DND-41 (cell line): ENCODE measurements around the gene RORC.

Experiments used
- ATAC-seq: fragments of 200-7000 bp; cut with Tn5 transposase; 3 replicates; pipeline ENCODE4 v1.9.1; 2021; ENCODE audit warnings: low read depth; ENCODE audit not compliant: insufficient read depth
- DNase-seq: peaks from one replicate; pipeline ENCODE4 v3.0.0-alpha.2; 2020
- H2AFZ ChIP-seq: 2 replicates; pipeline ENCODE4 v1.6.0; 2012; ENCODE audit warnings: low read depth, low read length
- H3K27ac ChIP-seq: 2 replicates; pipeline ENCODE4 v1.5.1; 2012; ENCODE audit warnings: low read length, inconsistent platforms
- H3K27me3 ChIP-seq: fragments of 200-600 bp; sonication (generic); 2 replicates; pipeline ENCODE4 v1.6.0; 2012; ENCODE audit warnings: low read length, mild to moderate bottlenecking, inconsistent platforms; ENCODE audit not compliant: insufficient read depth, poor library complexity
- H3K36me3 ChIP-seq: 2 replicates; pipeline ENCODE4 v1.5.1; 2012; ENCODE audit warnings: low read length, inconsistent platforms; ENCODE audit not compliant: insufficient read depth
- H3K4me1 ChIP-seq: 2 replicates; pipeline ENCODE4 v1.5.1; 2012; ENCODE audit warnings: mild to moderate bottlenecking, low read length; ENCODE audit not compliant: insufficient read depth
- H3K4me2 ChIP-seq: 2 replicates; pipeline ENCODE4 v1.6.0; 2012; ENCODE audit warnings: mild to moderate bottlenecking, moderate library complexity, low read length, inconsistent platforms; ENCODE audit not compliant: insufficient read depth
- H3K4me3 ChIP-seq, 2 experiments: fragments of 200-600 bp in 1 of 2; shearing (Covaris generic) in 1 of 2; 2 replicates each; pipeline ENCODE4 v1.5.1; 2012 to 2016; ENCODE audit warnings: inconsistent platforms in 2 of 2, low read length in 2 of 2, mild to moderate bottlenecking in 2 of 2, low read depth in 1 of 2, moderate library complexity in 1 of 2
- H3K79me2 ChIP-seq: 2 replicates; pipeline ENCODE4 v1.6.0; 2012; ENCODE audit warnings: low read length, inconsistent platforms; ENCODE audit not compliant: insufficient read depth
- H3K9ac ChIP-seq: 2 replicates; pipeline ENCODE4 v1.6.0; 2012; ENCODE audit warnings: low read depth, mild to moderate bottlenecking, inconsistent platforms, low read length, moderate library complexity
- H3K9me3 ChIP-seq: 2 replicates; pipeline ENCODE4 v1.5.1; 2012; ENCODE audit warnings: low read length, moderate library complexity, mild to moderate bottlenecking, inconsistent platforms; ENCODE audit not compliant: insufficient read depth, severe bottlenecking
- H4K20me1 ChIP-seq: 2 replicates; pipeline ENCODE4 v1.6.0; 2012; ENCODE audit warnings: low read length; ENCODE audit not compliant: insufficient read depth
- CTCF ChIP-seq: IDR thresholded peaks from 2 replicates; pipeline ENCODE4 v1.5.1; 2012; ENCODE audit warnings: borderline replicate concordance, low read length, moderate library complexity, mild to moderate bottlenecking; ENCODE audit not compliant: poor library complexity, severe bottlenecking; ENCODE audit errors: extremely low read depth
- EZH2 ChIP-seq: IDR thresholded peaks from 3 replicates; pipeline ENCODE4 v1.6.1; 2012; ENCODE audit warnings: borderline replicate concordance, low read depth, mild to moderate bottlenecking, moderate library complexity, low read length, inconsistent platforms; ENCODE audit not compliant: severe bottlenecking

Gene RORC

GRCh38 chr1:151819227-151819835 is 12.3 kb downstream of the RORC start:
- peak overlapping the region; percentile 59 for H3K4me2 ChIP-seq
- no peak for TF ChIP-seq CTCF
- H3K4me1 ChIP-seq: peaks cover 90% of the 10 kb centered on the region
- peaks cover 21% of the 10 kb centered on the region for H3K36me3 ChIP-seq
- peak overlapping the region; percentile 96 for H3K27ac ChIP-seq
- H3K79me2 ChIP-seq: peaks cover 25% of the 10 kb centered on the region
- no peak for DNase-seq
- H3K9me3 ChIP-seq: no peaks in the 10 kb centered on the region
- H4K20me1 ChIP-seq: no peaks in the 10 kb centered on the region
- H3K4me3 ChIP-seq: peak overlapping the region in 1 of 2 experiments; percentile 37; a peak in 2 of 4 replicates
- no peak overlapping the region for H2AFZ ChIP-seq
- no peak for ATAC-seq
- H3K9ac ChIP-seq: peak overlapping the region; percentile 46
- no peaks in the 10 kb centered on the region for H3K27me3 ChIP-seq

GRCh38 chr1:151817353-151817730 is 14.3 kb downstream of the RORC start:
- Histone ChIP-seq H2AFZ (peak overlapping the region; percentile 40), H3K9me3 (no peaks in the 10 kb centered on the region), H4K20me1 (no peaks in the 10 kb centered on the region), H3K9ac (peak overlapping the region; percentile 50), H3K79me2 (peaks cover 11% of the 10 kb centered on the region), H3K4me2 (peak overlapping the region; percentile 55), H3K27ac (peak overlapping the region; percentile 96), H3K4me3 (peak overlapping the region in 1 of 2 experiments; percentile 32; a peak in 2 of 4 replicates), H3K27me3 (no peaks in the 10 kb centered on the region), H3K36me3 (peaks cover 32% of the 10 kb centered on the region), H3K4me1 (peaks cover 70% of the 10 kb centered on the region)
- ATAC-seq (peak; percentile 73), DNase-seq (peak; percentile 92)
- TF ChIP-seq EZH2: no peak
- TF ChIP-seq CTCF: no peak

GRCh38 chr1:151816548-151817352 is 14.9 kb downstream of the RORC start:
- DNase-seq (no peak), ATAC-seq (no peak)
- Histone ChIP-seq H2AFZ (peak overlapping the region; percentile 40), H3K9ac (peak overlapping the region; percentile 50), H3K4me1 (peaks cover 64% of the 10 kb centered on the region), H3K36me3 (peaks cover 32% of the 10 kb centered on the region), H3K27me3 (no peaks in the 10 kb centered on the region), H3K79me2 (peaks cover 11% of the 10 kb centered on the region), H3K4me2 (peak overlapping the region; percentile 55), H3K27ac (peak overlapping the region; percentile 96), H3K4me3 (peak overlapping the region in 1 of 2 experiments; percentile 32; a peak in 2 of 4 replicates), H3K9me3 (no peaks in the 10 kb centered on the region), H4K20me1 (no peaks in the 10 kb centered on the region)
- no peak for TF ChIP-seq EZH2
- TF ChIP-seq CTCF: no peak
